Uterus (tissue), 2 donors: ENCODE data around the gene UFD1.

ENCODE experiments used
- CTCF ChIP-seq, 4 experiments: fragments of 200-600 bp in 2 of 4; fragments of 450-650 bp in 2 of 4; sonication (generic) in 2 of 4; IDR thresholded peaks; one replicate each; pipeline ENCODE4 v1.5.1; 2016 to 2019; ENCODE audit warnings: antibody characterized with exemption in 4 of 4, mild to moderate bottlenecking in 2 of 4, moderate library complexity in 1 of 4
- POLR2A ChIP-seq, 2 donors: fragments of 450-650 bp; IDR thresholded peaks; one replicate each; pipeline ENCODE4 v1.6.1; 2016; ENCODE audit warnings: antibody characterized with exemption in 2 of 2, mild to moderate bottlenecking in 1 of 2, moderate library complexity in 1 of 2

GRCh38 chr22:19480789-19481188, 1.8 kb upstream of the UFD1 start:
- TF ChIP-seq POLR2A (IDR thresholded peaks at IDR 0.05) = no peak
- TF ChIP-seq CTCF (IDR thresholded peaks at IDR 0.05) = no peak
